HG03558 (cell line): ENCODE measurements around the gene EVI2B.
"Not testable (repeated sequence)": the region's sequence is repeated elsewhere in the genome, so short reads cannot be mapped to it uniquely, and the experiment has no call there.

Experiments used
- ATAC-seq: cut with Tn5 transposase; IDR thresholded peaks from one replicate; pipeline ENCODE4 v1.9.1; 2021; ENCODE audit warnings: moderate number of reproducible peaks; ENCODE audit not compliant: unreplicated experiment; ENCODE audit errors: extremely low read depth

The EVI2B gene

DNA sequence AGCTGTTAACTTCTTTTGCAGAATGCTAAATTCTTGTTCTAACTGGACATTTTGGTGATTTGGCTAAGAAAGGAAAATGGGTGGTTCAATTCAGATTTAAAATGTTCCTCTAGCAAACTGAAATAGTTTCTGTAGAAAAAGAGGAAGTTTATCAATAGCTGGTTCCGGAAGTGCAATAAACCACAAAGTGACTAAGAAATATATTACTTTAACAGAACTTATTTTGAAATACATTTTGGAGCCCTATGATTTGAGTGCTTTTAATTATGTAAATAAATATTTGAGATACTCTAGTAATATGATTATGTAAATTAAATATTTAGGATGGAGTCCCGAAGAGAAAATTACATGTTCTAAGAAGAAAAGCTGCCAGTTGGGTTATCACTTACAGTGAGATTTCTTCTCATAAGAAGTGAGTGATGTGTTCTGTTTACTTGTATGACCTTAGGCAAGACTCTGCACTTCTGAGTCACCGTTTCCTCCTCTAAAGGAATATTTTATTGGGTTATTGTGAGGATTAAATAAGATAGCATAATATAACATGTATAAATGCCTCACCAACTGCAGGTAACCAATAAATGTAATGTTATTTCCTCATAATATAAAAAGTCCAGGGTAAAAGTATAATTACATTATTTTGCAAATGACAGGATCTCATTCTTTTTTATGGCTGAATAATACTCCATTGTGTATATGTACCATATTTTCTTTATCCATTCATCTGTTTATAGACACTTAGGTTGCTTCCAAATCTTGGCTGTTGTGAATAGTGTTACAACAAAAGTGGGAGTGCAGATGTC, at the start of gene EVI2B:
Gene EVI2B, minus strand, starts transcription at position 73 of the 800 bp plus-strand sequence. CDS start 8,445 bp downstream, outside the sequence.
- no peak for ATAC-seq

GRCh38 chr17:31357839-31358394, 44.1 kb upstream of the EVI2B start:
- no peak for ATAC-seq

DNA sequence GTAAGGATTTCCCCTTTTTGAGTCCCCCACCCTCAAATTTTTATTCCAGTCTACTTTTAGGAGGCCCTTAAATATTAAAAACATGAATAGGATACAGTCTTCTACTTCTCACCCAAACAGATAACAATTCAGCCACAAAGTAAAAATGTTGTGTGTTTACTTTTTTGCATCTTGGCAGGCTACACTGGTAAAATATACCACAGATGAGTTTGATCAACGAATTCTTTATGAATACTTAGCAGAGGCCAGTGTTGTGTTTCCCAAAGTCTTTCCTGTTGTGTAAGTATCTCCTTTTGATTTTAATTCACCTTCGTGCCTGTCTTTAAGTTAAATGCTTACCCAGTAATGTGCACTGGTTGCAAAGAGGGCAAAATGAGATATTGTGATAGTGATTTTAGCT, 43.2 kb upstream of the EVI2B start:
- ATAC-seq, result no peak

GRCh38 chr17:31355935-31356334, 42.1 kb upstream of the EVI2B start:
- no peak for ATAC-seq

GRCh38 chr17:31349454-31349853, 35.6 kb upstream of the EVI2B start:
- no peak for ATAC-seq

DNA sequence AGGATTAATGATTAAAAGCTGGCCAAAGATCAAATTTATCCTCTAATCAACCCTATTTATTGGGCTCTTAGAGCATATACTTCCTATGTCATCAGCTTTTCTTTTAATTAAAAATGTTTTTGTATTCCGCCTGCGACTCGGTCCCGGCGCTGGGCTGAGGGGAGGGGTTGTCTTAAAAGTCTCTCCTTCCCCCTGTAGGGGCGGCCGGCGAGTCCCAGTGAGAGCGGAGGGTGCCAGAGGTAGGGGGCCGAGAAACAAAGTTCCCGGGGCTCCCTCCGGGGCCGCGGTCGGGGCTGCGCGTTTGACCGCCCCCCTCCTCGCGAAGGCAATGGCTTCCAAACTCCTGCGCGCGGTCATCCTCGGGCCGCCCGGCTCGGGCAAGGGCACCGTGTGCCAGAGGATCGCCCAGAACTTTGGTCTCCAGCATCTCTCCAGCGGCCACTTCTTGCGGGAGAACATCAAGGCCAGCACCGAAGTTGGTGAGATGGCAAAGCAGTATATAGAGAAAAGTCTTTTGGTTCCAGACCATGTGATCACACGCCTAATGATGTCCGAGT, 31.4 kb upstream of the EVI2B start:
- not testable (repeated sequence) for ATAC-seq

DNA sequence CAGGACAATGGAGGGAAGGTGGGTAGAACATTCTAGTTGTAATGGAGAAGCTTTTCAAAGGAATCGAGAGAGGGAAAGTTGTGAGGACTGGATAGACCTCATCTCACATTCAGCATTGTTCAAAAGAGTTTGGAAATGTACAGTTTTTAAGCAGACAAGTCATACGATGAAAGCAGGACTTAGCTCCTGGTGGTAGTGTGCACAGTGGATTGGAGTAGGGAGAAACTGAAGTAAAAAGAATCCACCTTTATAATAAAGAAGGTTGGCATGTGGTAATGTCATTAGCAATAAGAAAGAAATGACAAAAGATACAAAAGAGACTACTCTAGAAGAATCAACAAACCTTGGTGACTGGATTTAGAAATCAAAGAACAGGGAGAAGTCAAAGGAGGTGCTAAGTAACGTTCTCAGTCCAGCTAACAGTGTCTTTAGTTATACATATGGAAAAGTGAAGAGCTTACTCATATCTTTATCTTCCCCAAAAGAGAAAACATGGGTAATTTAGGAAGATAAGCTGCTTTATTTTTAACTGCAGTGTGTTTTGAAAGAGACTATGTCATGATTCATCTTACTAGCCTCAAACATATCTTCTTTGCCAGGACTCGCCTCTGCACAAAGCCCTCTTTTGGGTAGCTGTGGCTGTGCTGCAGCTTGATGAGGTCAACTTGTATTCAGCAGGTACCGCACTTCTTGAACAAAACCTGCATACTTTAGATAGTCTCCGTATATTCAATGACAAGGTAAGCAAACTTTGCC, 26.2 kb upstream of the EVI2B start:
- ATAC-seq, result no peak

DNA sequence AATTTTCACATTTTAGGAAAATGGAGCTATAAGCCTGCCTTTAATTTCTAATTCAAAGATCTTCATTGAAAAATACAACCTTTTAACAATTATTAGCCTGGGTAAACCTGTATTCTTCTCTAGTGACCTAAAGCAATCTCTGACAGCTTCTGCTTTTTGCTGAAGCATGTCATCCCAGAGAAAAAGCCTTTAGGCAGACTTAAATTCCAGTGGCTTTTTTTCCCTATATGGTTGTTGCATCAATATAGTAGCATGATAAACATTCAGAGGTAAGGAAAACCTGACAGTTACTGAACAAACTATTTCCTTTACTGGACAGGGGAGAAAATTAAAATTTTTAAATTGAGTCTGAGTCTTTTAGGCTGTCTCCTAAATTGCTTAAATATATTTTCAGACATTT, 15.4 kb upstream of the EVI2B start:
- no peak for ATAC-seq

DNA sequence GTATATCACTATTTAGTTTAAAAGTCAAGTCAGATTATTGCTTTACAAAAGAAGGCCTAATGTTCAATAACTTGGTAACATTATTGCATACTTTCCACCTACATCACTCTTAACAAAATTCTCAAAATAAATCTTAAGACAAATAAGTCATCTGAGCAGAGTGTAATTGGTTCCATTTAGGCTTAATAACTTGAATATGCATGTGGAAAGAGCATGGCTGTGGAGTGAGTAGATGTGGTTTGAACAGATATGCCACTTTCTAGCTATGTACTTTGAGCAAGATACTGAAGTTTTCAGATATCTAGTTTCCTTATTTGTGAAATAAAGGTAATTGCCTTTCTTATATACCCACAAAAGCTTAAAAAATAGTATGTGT, 14.3 kb upstream of the EVI2B start:
- no peak for ATAC-seq

DNA sequence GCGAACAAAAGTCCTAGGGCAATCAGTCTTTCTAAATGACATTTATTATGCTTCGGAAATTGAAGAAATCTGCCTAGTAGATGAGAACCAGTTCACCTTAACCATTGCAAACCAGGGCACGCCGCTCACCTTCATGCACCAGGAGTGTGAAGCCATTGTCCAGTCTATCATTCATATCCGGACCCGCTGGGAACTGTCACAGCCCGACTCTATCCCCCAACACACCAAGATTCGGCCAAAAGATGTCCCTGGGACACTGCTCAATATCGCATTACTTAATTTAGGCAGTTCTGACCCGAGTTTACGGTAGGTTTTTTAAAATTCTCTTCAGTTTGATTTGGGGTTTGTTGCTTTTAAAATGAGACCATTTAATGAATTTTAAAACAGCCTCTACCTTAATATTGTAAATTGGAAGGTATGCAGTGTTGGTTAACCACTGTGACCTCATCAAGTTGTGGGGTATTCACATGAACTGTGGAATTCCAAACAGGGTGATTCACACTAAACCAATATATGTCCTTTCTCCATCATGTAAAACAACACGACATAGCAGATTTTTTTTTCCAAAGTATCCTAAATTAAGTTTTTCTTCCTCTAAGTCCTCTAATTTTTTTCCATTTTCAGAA, 13.8 kb upstream of the EVI2B start:
- no peak for ATAC-seq

DNA sequence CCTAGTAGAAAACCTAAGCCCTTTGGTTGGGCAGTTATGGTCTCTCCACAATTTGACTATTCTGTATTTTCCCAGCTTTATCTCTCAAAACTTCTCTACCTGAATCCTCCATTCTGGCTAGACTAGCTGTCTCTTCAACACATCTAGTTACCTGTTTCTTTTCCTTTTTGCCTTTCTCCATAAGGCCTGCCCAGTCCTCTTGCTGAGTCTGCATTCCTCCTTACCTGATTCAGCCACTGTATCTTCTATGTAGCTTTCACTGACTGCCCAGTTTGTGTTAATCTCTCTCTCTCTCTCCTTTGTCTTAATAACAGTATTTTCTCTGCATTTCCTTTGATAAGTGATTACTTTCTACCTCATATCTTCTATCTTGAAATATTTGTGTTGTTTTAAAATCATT, 9.7 kb upstream of the EVI2B start:
- no peak for ATAC-seq

GRCh38 chr17:31321966-31322365, 8.1 kb upstream of the EVI2B start:
- ATAC-seq, result no peak

DNA sequence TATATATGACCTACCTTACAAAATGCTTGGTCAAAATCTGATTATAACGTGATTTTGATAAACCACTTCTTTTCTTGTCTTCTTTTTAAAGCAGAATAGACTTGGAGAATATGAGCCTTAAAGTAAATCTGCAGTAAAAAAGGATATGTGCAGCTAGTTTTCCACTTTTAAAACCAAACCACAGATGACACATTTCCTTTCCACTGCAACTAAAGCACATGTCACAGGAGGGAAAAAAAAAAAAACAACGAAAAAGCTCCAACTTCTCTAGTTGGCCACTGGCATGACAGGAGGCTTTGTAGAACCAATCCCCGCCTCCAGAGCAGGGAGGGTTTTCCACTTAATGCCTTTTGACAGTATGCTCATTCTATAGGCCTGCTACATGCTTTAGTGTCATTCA, 7.6 kb upstream of the EVI2B start, which contains the start of gene EVI2A:
Gene EVI2A, minus strand, starts transcription at position 142 of the 400 bp plus-strand sequence. CDS start 2,609 bp downstream, outside the sequence.
- ATAC-seq, result no peak

- ATAC-seq, result no peak
These were observed 6.9 kb upstream of the EVI2B start for GRCh38 chr17:31320791-31321190.

- no peak for ATAC-seq
These were observed 6.4 kb upstream of the EVI2B start for GRCh38 chr17:31320241-31320640.

DNA sequence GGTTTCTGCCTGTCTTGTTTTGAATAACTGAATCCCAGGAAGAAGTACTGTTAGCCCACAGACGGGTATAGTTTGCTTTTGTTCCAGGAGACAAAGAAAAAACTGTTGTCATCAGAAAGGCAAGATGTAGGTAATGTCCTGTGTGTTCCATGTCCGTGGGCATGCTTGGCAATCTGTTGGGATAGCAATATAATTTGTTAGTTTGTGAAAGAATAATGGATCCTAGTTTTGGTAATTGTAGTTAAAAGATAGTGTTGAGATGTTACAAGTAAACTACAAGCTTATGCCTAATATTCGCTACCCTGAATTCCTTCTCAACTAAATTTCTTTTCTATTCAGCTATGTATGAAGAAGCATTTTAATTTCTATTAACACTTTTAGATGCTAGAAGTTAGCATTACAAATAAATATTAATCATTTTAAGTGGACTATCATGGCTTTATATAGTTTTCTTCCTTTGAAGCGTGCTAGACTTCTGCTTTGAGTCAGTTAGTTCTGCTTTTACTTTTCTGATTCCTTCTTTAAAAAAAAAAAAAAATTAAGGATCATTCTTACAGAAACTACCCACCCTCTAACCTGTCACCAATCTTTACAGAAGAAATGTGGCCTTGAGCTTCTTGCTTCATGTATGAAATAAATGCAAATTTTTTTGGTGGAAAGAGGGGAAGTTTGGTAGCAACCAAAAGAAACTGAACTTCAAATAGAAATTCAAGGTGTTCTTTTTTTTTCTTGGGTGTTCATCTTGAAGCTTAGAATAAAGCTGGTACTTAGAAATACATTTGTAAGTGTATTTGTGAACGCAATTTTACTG, 5.2 kb upstream of the EVI2B start:
- ATAC-seq, result no peak

GRCh38 chr17:31318298-31318801, 4.5 kb upstream of the EVI2B start:
- no peak for ATAC-seq

GRCh38 chr17:31314782-31315100, 887 bp upstream of the EVI2B start:
- ATAC-seq, result no peak

- not testable (repeated sequence) for ATAC-seq
These were observed 1.6 kb downstream of the EVI2B start for GRCh38 chr17:31312223-31312622.

- no peak for ATAC-seq
These were observed 2.3 kb downstream of the EVI2B start for GRCh38 chr17:31311526-31311925.
